BJ (cell line): ENCODE measurements around the gene KAZALD1. TPM values are rescaled to one million over a fixed set of nuclear protein-coding genes. Genes with fewer than 3 reads are reported as not detected.

Experiments used
- CTCF ChIA-PET: fragments of 350-600 bp; formaldehyde crosslinking; extraction: SDS; loops from one replicate; lab custom pipeline; 2021; ENCODE audit warnings: antibody characterized with exemption, inconsistent platforms; lab: Yijun Ruan, JAX
- POLR2A ChIA-PET: fragments of 300-600 bp; sonication (Branson Sonifier 250); formaldehyde crosslinking; extraction: SDS; loops from one replicate; lab custom pipeline; 2021; ENCODE audit warnings: antibody characterized with exemption; lab: Charles Lee
- DNase-seq: peaks from one replicate; pipeline ENCODE4 v3.0.0-alpha.2; 2011; ENCODE audit warnings: low read depth
- H3K27me3 ChIP-seq: 2 replicates; pipeline ENCODE4 v1.6.0; 2011; ENCODE audit warnings: low read length; ENCODE audit not compliant: control insufficient read depth, insufficient read depth
- H3K36me3 ChIP-seq: 2 replicates; pipeline ENCODE4 v1.5.1; 2011; ENCODE audit warnings: low read length; ENCODE audit not compliant: control insufficient read depth, insufficient read depth
- H3K4me3 ChIP-seq: 2 replicates; pipeline ENCODE4 v1.5.1; 2011; ENCODE audit warnings: low read depth, mild to moderate bottlenecking, control low read depth, low read length
- polyA plus RNA-seq: library from polyadenylated mRNA; depleted of rRNA; stranded (reverse); fragments of >200 nt; gene quantifications from 2 replicates; pipeline ENCODE4 v1.2.3, GENCODE V29; 2011
- TF ChIP-seq, protein P1 (sequence below): IDR thresholded peaks from 2 replicates; pipeline ENCODE4 v1.5.1; 2011; ENCODE audit warnings: low read depth, mild to moderate bottlenecking, control low read depth, inconsistent platforms, low read length, moderate library complexity; ENCODE audit not compliant: insufficient read depth

KAZALD1 gene
- polyA plus RNA-seq, 1 experiment = 32.4 TPM

DNA sequence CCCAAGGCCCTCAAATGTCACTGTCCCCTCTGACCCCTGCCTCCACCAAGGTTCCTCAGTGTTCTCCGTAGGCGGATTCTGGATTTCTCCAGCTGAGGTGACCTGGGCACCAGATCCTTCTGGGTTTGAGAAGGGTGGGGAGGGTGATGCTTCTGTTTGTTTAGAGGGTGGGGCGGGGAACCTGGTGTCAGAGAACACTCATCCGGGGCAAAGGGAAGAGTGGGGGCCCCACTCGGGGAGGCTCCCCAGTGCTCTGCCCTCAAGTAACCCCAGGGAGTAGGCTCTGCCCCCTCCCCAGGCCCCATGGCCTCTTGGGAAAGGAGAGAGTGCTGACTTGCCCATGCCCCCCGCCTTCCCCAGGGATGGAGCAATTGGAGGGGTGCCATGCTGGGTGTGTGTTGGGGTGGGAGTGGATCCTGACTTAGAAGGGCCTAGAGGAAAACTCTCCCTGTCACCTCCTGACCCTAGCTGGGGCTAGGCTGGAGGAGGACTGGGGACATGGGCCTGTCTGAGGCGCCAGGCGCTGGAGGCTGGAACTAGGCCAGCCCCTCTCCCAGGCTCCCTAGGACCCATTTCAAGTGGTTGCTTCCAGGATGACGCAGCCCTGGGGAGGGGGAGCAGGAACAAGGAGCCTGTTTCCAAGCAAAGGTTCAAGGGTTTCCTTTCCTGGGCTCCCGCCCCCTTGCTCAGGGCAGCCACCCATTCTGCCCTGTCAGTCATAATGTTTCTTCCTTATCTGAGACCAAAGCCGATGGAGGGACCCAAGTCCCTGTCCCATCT lies 27.9 kb downstream of the KAZALD1 start:
- TF ChIP-seq, protein P1, sequence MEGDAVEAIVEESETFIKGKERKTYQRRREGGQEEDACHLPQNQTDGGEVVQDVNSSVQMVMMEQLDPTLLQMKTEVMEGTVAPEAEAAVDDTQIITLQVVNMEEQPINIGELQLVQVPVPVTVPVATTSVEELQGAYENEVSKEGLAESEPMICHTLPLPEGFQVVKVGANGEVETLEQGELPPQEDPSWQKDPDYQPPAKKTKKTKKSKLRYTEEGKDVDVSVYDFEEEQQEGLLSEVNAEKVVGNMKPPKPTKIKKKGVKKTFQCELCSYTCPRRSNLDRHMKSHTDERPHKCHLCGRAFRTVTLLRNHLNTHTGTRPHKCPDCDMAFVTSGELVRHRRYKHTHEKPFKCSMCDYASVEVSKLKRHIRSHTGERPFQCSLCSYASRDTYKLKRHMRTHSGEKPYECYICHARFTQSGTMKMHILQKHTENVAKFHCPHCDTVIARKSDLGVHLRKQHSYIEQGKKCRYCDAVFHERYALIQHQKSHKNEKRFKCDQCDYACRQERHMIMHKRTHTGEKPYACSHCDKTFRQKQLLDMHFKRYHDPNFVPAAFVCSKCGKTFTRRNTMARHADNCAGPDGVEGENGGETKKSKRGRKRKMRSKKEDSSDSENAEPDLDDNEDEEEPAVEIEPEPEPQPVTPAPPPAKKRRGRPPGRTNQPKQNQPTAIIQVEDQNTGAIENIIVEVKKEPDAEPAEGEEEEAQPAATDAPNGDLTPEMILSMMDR = no peak
- Histone ChIP-seq H3K4me3 (no peak overlapping the region), H3K27me3 (peaks cover 45% of the 10 kb centered on the region), H3K36me3 (no peaks in the 10 kb centered on the region)
- no peak for DNase-seq
- POLR2A ChIA-PET = no interaction called here
- CTCF ChIA-PET = interaction anchor here (0.6 to 2.2 kb wide), 3 partner anchors 34 to 52 kb away, joined by 3 to 13 read pairs (median 4); no protein-coding TSS in a partner anchor

- peaks cover 39% of the 10 kb centered on the region for H3K27me3 ChIP-seq
- no peaks in the 10 kb centered on the region for H3K36me3 ChIP-seq
- no peak overlapping the region for H3K4me3 ChIP-seq
- POLR2A ChIA-PET = no interaction called here
- CTCF ChIA-PET = interaction anchor here (0.9 to 13.9 kb wide), 2 partner anchors 40 to 50 kb away, joined by 3 to 312 read pairs; no protein-coding TSS in a partner anchor
- DNase-seq = no peak
- TF ChIP-seq, protein P1 = no peak
Measured at GRCh38 chr10:101090597-101090996, 28.8 kb downstream of the KAZALD1 start.

GRCh38 chr10:101091546-101092290 lies 29.9 kb downstream of the KAZALD1 start:
- Histone ChIP-seq H3K27me3 (peaks cover 31% of the 10 kb centered on the region), H3K4me3 (no peak overlapping the region), H3K36me3 (no peaks in the 10 kb centered on the region)
- ChIA-PET POLR2A (no interaction called here), CTCF (interaction anchor here (0.6 to 13.9 kb wide), 8 partner anchors 9 to 70 kb away, joined by 3 to 312 read pairs (median 3); no protein-coding TSS in a partner anchor)
- no peak for DNase-seq
- TF ChIP-seq, protein P1 = no peak

GRCh38 chr10:101092881-101093354 lies 31.1 kb downstream of the KAZALD1 start:
- Histone ChIP-seq H3K27me3 (peaks cover 29% of the 10 kb centered on the region), H3K36me3 (no peaks in the 10 kb centered on the region), H3K4me3 (no peak overlapping the region)
- TF ChIP-seq, protein P1 = no peak
- CTCF ChIA-PET = interaction anchor here (0.8 to 13.9 kb wide), 9 partner anchors 8 to 69 kb away, joined by 3 to 312 read pairs (median 5); no protein-coding TSS in a partner anchor
- no peak for DNase-seq
- POLR2A ChIA-PET = no interaction called here
